Measurements from ENCODE around the gene RAP2A.

DNA sequence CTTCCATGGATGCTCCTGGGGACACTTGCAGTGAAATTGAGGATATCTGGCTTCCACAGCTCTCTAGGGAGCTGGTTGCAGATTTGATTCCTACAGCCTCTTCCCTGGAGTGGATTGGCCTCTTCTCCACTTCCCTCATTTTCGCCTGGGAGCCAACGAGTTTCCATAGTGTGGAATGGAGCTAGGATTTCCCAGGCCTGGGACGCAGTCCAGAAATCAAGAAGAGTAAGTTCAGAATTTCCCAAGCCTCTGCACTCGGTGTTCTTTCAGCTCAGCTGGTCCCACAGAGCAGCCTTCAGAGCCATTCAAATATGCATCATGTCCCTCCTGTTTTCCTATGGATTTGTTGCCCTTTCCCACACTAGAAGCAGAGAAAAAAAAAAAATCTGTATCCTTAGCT lies 68.2 kb downstream of the RAP2A start:
- no peak for TF ChIP-seq TAF1 (IDR thresholded peaks at IDR 0.05; ENCODE audit: borderline replicate concordance, insufficient read depth, low read length)
- TF ChIP-seq, protein P1, sequence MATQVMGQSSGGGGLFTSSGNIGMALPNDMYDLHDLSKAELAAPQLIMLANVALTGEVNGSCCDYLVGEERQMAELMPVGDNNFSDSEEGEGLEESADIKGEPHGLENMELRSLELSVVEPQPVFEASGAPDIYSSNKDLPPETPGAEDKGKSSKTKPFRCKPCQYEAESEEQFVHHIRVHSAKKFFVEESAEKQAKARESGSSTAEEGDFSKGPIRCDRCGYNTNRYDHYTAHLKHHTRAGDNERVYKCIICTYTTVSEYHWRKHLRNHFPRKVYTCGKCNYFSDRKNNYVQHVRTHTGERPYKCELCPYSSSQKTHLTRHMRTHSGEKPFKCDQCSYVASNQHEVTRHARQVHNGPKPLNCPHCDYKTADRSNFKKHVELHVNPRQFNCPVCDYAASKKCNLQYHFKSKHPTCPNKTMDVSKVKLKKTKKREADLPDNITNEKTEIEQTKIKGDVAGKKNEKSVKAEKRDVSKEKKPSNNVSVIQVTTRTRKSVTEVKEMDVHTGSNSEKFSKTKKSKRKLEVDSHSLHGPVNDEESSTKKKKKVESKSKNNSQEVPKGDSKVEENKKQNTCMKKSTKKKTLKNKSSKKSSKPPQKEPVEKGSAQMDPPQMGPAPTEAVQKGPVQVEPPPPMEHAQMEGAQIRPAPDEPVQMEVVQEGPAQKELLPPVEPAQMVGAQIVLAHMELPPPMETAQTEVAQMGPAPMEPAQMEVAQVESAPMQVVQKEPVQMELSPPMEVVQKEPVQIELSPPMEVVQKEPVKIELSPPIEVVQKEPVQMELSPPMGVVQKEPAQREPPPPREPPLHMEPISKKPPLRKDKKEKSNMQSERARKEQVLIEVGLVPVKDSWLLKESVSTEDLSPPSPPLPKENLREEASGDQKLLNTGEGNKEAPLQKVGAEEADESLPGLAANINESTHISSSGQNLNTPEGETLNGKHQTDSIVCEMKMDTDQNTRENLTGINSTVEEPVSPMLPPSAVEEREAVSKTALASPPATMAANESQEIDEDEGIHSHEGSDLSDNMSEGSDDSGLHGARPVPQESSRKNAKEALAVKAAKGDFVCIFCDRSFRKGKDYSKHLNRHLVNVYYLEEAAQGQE (IDR thresholded peaks at IDR 0.05; ENCODE audit: insufficient read depth in 1 of 2, low read depth in 2 of 2, low read length in 2 of 2) = no peak

Data from PFSK-1 (cell line).